K562 (cell line): ENCODE data around the gene COL4A1. TPM values are rescaled to one million over a fixed set of nuclear protein-coding genes. Genes with fewer than 3 reads are reported as not detected.

Experiments used
- ATAC-seq: fragments of 200-7000 bp; cut with Tn5 transposase; 3 replicates; pipeline ENCODE4 v1.9.1; 2020; ENCODE audit warnings: moderate library complexity
- BruUV-seq: library from RNA; stranded (reverse); fragments of 400-500 nt; replicated peaks from 2 replicates; lab custom pipeline; 2021; lab: Mats Ljungman, UMichigan
- CTCF ChIA-PET: fragments of 300-600 bp; formaldehyde crosslinking; extraction: SDS; loops from one replicate; lab custom pipeline; 2021; ENCODE audit warnings: low intra/inter-chr PET ratio; lab: Yijun Ruan, JAX
- POLR2A ChIA-PET: fragments of 300-600, 350-650 bp; sonication (Branson Sonifier 250); formaldehyde crosslinking; extraction: SDS; loops from one replicate; lab custom pipeline; 2021; ENCODE audit warnings: antibody characterized with exemption, inconsistent platforms; lab: Yijun Ruan, JAX
- DNase-seq, 4 experiments: peaks; one replicate each; pipeline versions ENCODE4 v3.0.0 to v3.0.0-alpha.2; 2011 to 2018; ENCODE audit warnings: low spot score in 3 of 4, mixed read lengths in 3 of 4; ENCODE audit errors: extremely low read depth in 1 of 4
- FAIRE-seq: peaks from 2 replicates; lab custom pipeline; 2011; peaks lifted over from hg19 to GRCh38; lab: Jason Lieb, UNC
- H2AFZ ChIP-seq: 2 replicates; pipeline ENCODE4 v1.6.0; 2011; ENCODE audit warnings: low read depth, low read length, control low read depth, inconsistent platforms
- H3K27ac ChIP-seq: fragments of 200-600 bp; 3 replicates; pipeline ENCODE4 v1.8.0; 2011; ENCODE audit warnings: low read depth, mild to moderate bottlenecking, control low read depth, inconsistent platforms, low read length, moderate library complexity, mixed read lengths; ENCODE audit errors: extremely low read depth
- H3K27me3 ChIP-seq, 2 experiments: fragments of 300-600 bp in 1 of 2; 2 replicates in 1 of 2; 3 replicates in 1 of 2; pipeline versions ENCODE4 v1.6.0 to v1.8.0; 2011; ENCODE audit warnings: inconsistent platforms in 2 of 2, low read length in 2 of 2, mild to moderate bottlenecking in 1 of 2, mixed read lengths in 1 of 2, moderate library complexity in 1 of 2; ENCODE audit not compliant: control insufficient read depth in 2 of 2, insufficient read depth in 2 of 2
- H3K36me3 ChIP-seq: fragments of 300-600 bp; 3 replicates; pipeline ENCODE4 v1.8.0; 2011; ENCODE audit warnings: mild to moderate bottlenecking, low read length, inconsistent platforms; ENCODE audit not compliant: control insufficient read depth, insufficient read depth
- H3K4me1 ChIP-seq, 2 experiments: fragments of 200-600 bp in 1 of 2; replicated peaks in 1 of 2; 2 replicates in 1 of 2; 3 replicates in 1 of 2; pipeline versions ENCODE4 v1.5.1 to v1.8.0; 2011; ENCODE audit warnings: inconsistent platforms in 2 of 2, low read length in 2 of 2, mild to moderate bottlenecking in 1 of 2, mixed read lengths in 1 of 2, moderate library complexity in 1 of 2; ENCODE audit not compliant: control insufficient read depth in 2 of 2, insufficient read depth in 2 of 2
- H3K4me2 ChIP-seq: 2 replicates; pipeline ENCODE4 v1.6.1; 2011; ENCODE audit warnings: low read length, control low read depth, inconsistent platforms, mixed read lengths; ENCODE audit not compliant: insufficient read depth
- H3K4me3 ChIP-seq: fragments of 200-600 bp; sonication (generic), shearing (Covaris generic); 2 replicates; pipeline ENCODE4 v1.5.1; 2016; ENCODE audit warnings: control low read depth, inconsistent platforms
- H3K79me2 ChIP-seq: fragments of 200-600 bp; 3 replicates; pipeline ENCODE4 v1.8.0; 2011; ENCODE audit warnings: low read length, inconsistent platforms; ENCODE audit not compliant: control insufficient read depth, insufficient read depth
- H3K9ac ChIP-seq, 2 experiments: 2 replicates each; pipeline versions ENCODE4 v1.6.0 to v1.6.1; 2011; ENCODE audit warnings: low read depth in 2 of 2, low read length in 2 of 2, control low read depth in 1 of 2, inconsistent platforms in 1 of 2, mild to moderate bottlenecking in 1 of 2, mixed read lengths in 1 of 2; ENCODE audit not compliant: insufficient read depth in 1 of 2
- H3K9me1 ChIP-seq: one replicate; pipeline ENCODE4 v1.6.0; 2011; ENCODE audit warnings: inconsistent platforms, mild to moderate bottlenecking, low read length, moderate library complexity; ENCODE audit not compliant: control insufficient read depth, insufficient read depth
- H3K9me3 ChIP-seq: replicated peaks from 2 replicates; pipeline ENCODE4 v1.5.1; 2011; ENCODE audit warnings: low read depth, low read length, inconsistent platforms; ENCODE audit not compliant: control insufficient read depth, insufficient read depth
- H4K20me1 ChIP-seq: replicated peaks from 2 replicates; pipeline ENCODE4 v1.6.1; 2011; ENCODE audit warnings: low read length, inconsistent platforms, mixed read lengths; ENCODE audit not compliant: control insufficient read depth, insufficient read depth
- ATF6 ChIP-seq: sonication (generic); formaldehyde crosslinking; IDR thresholded peaks from 2 replicates; pipeline ENCODE4 v1.4.0; 2020; ENCODE audit warnings: mild to moderate bottlenecking, missing genetic modification reagents
- BRF1 ChIP-seq: IDR thresholded peaks from 3 replicates; pipeline ENCODE4 v1.6.1; 2011; ENCODE audit warnings: borderline replicate concordance, mild to moderate bottlenecking; ENCODE audit not compliant: insufficient read length; ENCODE audit errors: extremely low read depth
- CBX3 ChIP-seq, 2 experiments: IDR thresholded peaks; 1 replicate in 1 of 2; 2 replicates in 1 of 2; pipeline ENCODE4 v1.6.1; 2012; ENCODE audit warnings: inconsistent platforms in 2 of 2, low read length in 2 of 2, borderline replicate concordance in 1 of 2, control low read depth in 1 of 2
- EWSR1 ChIP-seq: fragments of 450-650 bp; IDR thresholded peaks from 2 replicates; pipeline ENCODE4 v1.6.1; 2018; ENCODE audit warnings: borderline replicate concordance, mild to moderate bottlenecking, low read depth, moderate library complexity; ENCODE audit not compliant: partially characterized antibody
- HMG20A ChIP-seq: fragments of 450-650 bp; formaldehyde crosslinking; conservative IDR thresholded peaks from 2 replicates; pipeline ENCODE4 v1.4.0; 2020; ENCODE audit warnings: mild to moderate bottlenecking, mixed read lengths
- L3MBTL2 ChIP-seq: fragments of 450-650 bp; IDR thresholded peaks from 2 replicates; pipeline ENCODE4 v1.6.1; 2016; ENCODE audit warnings: mild to moderate bottlenecking, moderate library complexity
- NCOR1 ChIP-seq: fragments of 450-650 bp; IDR thresholded peaks from 2 replicates; pipeline ENCODE4 v1.6.1; 2016; ENCODE audit warnings: mild to moderate bottlenecking, moderate library complexity
- SIN3B ChIP-seq: fragments of 450-650 bp; IDR thresholded peaks from 2 replicates; pipeline ENCODE4 v1.6.1; 2017; ENCODE audit warnings: low read depth, mild to moderate bottlenecking, moderate library complexity
- ZBTB40 ChIP-seq, 2 experiments: fragments of 450-650 bp in 1 of 2; sonication (generic) in 1 of 2; formaldehyde crosslinking in 1 of 2; IDR thresholded peaks; 2 replicates each; pipeline versions ENCODE4 v1.7.1 to v1.9.0; 2016 to 2022; ENCODE audit warnings: inconsistent platforms in 1 of 2, mild to moderate bottlenecking in 1 of 2, missing genetic modification reagents in 1 of 2
- ZNF41 ChIP-seq: fragments of 250-450 bp; sonication (Bioruptor Pico); conservative IDR thresholded peaks from 2 replicates; pipeline ENCODE4 v1.4.0; 2020; ENCODE audit warnings: mild to moderate bottlenecking
- WGBS: fragments of 100-300 bp; shearing (Covaris generic); methylation state at CpG from one replicate; pipeline ENCODE4 v1.1.6; 2016; ENCODE audit warnings: low coverage, mixed read lengths; ENCODE audit not compliant: insufficient coverage; ENCODE audit errors: missing lambda C conversion rate; 5-methylcytosine and 5-hydroxymethylcytosine counted together
- in situ Hi-C: fragments of 300-500 bp; cut with MboI; formaldehyde crosslinking; loops from 4 replicates; pipeline ENCODE4 v1.15.0; 2018; ENCODE audit warnings: inconsistent platforms, mixed read lengths
- intact Hi-C: fragments of 100-400 bp; cut with micrococcal nuclease; formaldehyde crosslinking; loops from 2 replicates; pipeline ENCODE4 v1.14.2; 2022
- polyA plus RNA-seq, 8 experiments: library from polyadenylated mRNA; depleted of rRNA in 4 of 8; stranded (reverse) in 5 of 8; unstranded in 3 of 8; fragments of >200 nt; fragmentation: Nextera tagmentation in 2 of 8; fragmentation: Illumina TruSeq in 1 of 8; extraction: Ambion mirVana in 2 of 8; extraction: Trizol in 1 of 8; gene quantifications; 2 replicates each; pipeline versions ENCODE4 v1.2.1 to v1.2.3, GENCODE V29; 2011 to 2014; ENCODE audit warnings: inconsistent platforms in 1 of 8, missing spikeins in 1 of 8
- total RNA-seq, 7 experiments: library from RNA; depleted of rRNA in 6 of 7; stranded (reverse); fragments of >200 nt in 6 of 7; fragmentation: Illumina TruSeq in 2 of 7; extraction: Trizol in 2 of 7; gene quantifications; 2 replicates each; pipeline versions ENCODE4 v1.2.1 to v1.2.3, GENCODE V29; 2011 to 2021; ENCODE audit warnings: low replicate concordance in 1 of 7

COL4A1 gene
- total and polyA plus RNA-seq, 9 of the 15 experiments (the other 6 are each of a cell fraction or from before 2014, with no cell fraction given), result 0.35 TPM; not detected in 8

GRCh38 chr13:110197471-110197870 lies 109.5 kb downstream of the COL4A1 start:
- intact Hi-C loops (no loop called here), in situ Hi-C loops (no loop called here)
- ChIA-PET POLR2A (no interaction called here), CTCF (no interaction called here)
- TF ChIP-seq EWSR1, result no peak
- TF ChIP-seq ZBTB40 (IDR thresholded peaks at IDR 0.05), result no peak
- no peak for TF ChIP-seq ZBTB40 (CRISPR knock-in tag; IDR thresholded peaks at IDR 0.05)
- TF ChIP-seq CBX3 (IDR thresholded peaks at IDR 0.05; ENCODE audit: borderline replicate concordance in 1 of 2, low read length in 2 of 2), result no peak
- no peak for TF ChIP-seq ATF6 (CRISPR knock-in tag)
- TF ChIP-seq ZNF41 (CRISPR knock-in tag), result no peak
- no peak for TF ChIP-seq HMG20A (CRISPR knock-in tag)
- no peak for TF ChIP-seq NCOR1
- TF ChIP-seq BRF1, result no peak
- no peak for TF ChIP-seq SIN3B
- TF ChIP-seq L3MBTL2, result no peak
- Histone ChIP-seq H3K27me3 (peaks cover 2 to 28% of the 10 kb centered on the region in 2 experiments; a peak in 2 of 5 replicates), H3K4me3 (no peak overlapping the region), H3K27ac (no peak overlapping the region), H3K4me2 (no peak overlapping the region), H3K4me1 (no peaks in the 10 kb centered on the region), H2AFZ (no peak overlapping the region), H3K36me3 (no peaks in the 10 kb centered on the region), H3K9ac (no peak overlapping the region), H3K9me3 (no peaks in the 10 kb centered on the region), H4K20me1 (no peaks in the 10 kb centered on the region; the same call in 1 of the 2 replicates), H3K79me2 (no peaks in the 10 kb centered on the region), H3K9me1 (no peaks in the 10 kb centered on the region)
- ATAC-seq, result no peak
- 0% methylated on average over 4 of the region's 4 CpGs for WGBS
- FAIRE-seq, result no peak
- no peak for DNase-seq
- BruUV-seq, result no TSS peak
